Thyroid gland (tissue), 4 donors: ENCODE results near the gene RALBP1.

Experiments used
- POLR2A ChIP-seq, 2 donors: fragments of 450-650 bp; IDR thresholded peaks; one replicate each; pipeline ENCODE4 v1.6.1; 2017; ENCODE audit warnings: antibody characterized with exemption in 2 of 2, mild to moderate bottlenecking in 2 of 2, moderate library complexity in 1 of 2
- TF ChIP-seq, protein P1 (sequence below), 6 experiments: fragments of 200-600 bp in 3 of 6; fragments of 450-650 bp in 3 of 6; sonication (generic) in 3 of 6; IDR thresholded peaks; one replicate each; pipeline ENCODE4 v1.5.1; 2016 to 2019; ENCODE audit warnings: antibody characterized with exemption in 6 of 6, mild to moderate bottlenecking in 2 of 6, inconsistent platforms in 1 of 6, moderate library complexity in 1 of 6

DNA sequence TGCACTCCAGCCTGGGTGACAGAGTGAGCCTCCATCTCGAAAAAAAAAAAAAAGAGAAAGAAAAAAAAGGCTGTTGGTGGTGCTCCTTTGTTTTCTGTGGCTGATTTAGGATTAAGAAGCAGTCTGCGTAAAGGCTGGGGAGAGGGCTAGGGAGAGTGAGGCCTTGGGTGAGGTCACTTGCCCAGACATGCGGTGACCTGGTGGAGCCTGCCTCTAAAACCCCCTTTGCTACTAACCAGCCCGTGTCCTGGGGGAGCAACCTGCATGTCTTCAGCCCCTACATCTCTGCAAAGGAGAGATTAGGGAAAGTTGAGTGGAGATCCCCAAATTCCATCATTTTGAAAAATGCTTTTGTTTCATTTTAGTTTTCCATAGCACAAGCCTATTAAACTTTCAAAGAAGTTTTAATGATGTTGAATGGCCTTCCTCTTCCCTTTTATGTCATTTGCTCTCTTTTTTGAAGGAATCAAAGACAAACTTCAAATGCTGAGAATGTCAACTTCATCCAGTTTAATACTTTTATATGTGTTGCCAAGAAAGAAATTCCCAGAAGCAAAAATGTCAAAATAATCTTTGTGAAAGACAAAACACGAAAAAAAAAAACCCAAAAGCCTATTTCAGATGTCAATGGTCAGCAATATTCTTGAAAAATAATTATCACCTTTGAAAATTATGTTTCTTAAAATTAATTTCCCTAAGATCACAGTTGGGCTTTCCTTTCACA lies 38.9 kb upstream of the RALBP1 start:
- TF ChIP-seq, protein P1, sequence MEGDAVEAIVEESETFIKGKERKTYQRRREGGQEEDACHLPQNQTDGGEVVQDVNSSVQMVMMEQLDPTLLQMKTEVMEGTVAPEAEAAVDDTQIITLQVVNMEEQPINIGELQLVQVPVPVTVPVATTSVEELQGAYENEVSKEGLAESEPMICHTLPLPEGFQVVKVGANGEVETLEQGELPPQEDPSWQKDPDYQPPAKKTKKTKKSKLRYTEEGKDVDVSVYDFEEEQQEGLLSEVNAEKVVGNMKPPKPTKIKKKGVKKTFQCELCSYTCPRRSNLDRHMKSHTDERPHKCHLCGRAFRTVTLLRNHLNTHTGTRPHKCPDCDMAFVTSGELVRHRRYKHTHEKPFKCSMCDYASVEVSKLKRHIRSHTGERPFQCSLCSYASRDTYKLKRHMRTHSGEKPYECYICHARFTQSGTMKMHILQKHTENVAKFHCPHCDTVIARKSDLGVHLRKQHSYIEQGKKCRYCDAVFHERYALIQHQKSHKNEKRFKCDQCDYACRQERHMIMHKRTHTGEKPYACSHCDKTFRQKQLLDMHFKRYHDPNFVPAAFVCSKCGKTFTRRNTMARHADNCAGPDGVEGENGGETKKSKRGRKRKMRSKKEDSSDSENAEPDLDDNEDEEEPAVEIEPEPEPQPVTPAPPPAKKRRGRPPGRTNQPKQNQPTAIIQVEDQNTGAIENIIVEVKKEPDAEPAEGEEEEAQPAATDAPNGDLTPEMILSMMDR (IDR thresholded peaks at IDR 0.05), result no peak
- no peak for TF ChIP-seq POLR2A (IDR thresholded peaks at IDR 0.05)
